VCaP (cell line): ENCODE measurements around the gene AHCYL2.

Source experiments
- H3K27ac ChIP-seq: fragments of 450-650 bp; 2 replicates; pipeline ENCODE4 v1.5.1; 2017
- CTCF ChIP-seq: fragments of 450-650 bp; conservative IDR thresholded peaks from 2 replicates; pipeline ENCODE4 v1.5.1; 2017; ENCODE audit warnings: mild to moderate bottlenecking, moderate library complexity

AHCYL2 gene

GRCh38 chr7:129224251-129225205 is at the start of gene AHCYL2:
TSS of gene AHCYL2 (plus strand) at chr7:129225030.
- TF ChIP-seq CTCF, result no peak
- H3K27ac ChIP-seq, result peak within 1 kb of the TSS; percentile 90

GRCh38 chr7:129176916-129177710 is 47.7 kb upstream of the AHCYL2 start:
- TF ChIP-seq CTCF, result no peak
- H3K27ac ChIP-seq, result no peak overlapping the region

- no peak overlapping the region for H3K27ac ChIP-seq
- TF ChIP-seq CTCF, result no peak
These were observed 39.7 kb upstream of the AHCYL2 start for GRCh38 chr7:129184981-129185670.

GRCh38 chr7:129186749-129187260 is 38.0 kb upstream of the AHCYL2 start:
- TF ChIP-seq CTCF, result no peak

GRCh38 chr7:129187681-129188371 is 37.0 kb upstream of the AHCYL2 start:
- H3K27ac ChIP-seq, result peak overlapping the region; percentile 72; the same call in 1 of the 2 replicates
- TF ChIP-seq CTCF, result no peak

More at GRCh38 chr7:129186749-129187260, 38.0 kb upstream of the AHCYL2 start:
- H3K27ac ChIP-seq, result no peak overlapping the region

- TF ChIP-seq CTCF, result no peak
- H3K27ac ChIP-seq, result peak within 1 kb of the TSS; percentile 72; the same call in 1 of the 2 replicates
These were observed 36.4 kb upstream of the AHCYL2 start, which contains the start of gene SMO for GRCh38 chr7:129188372-129188891. TSS of gene SMO (plus strand) at chr7:129188633. CDS start at chr7:129189152, 519 bp downstream.
